OCI-LY3 (cell line): ENCODE results near the gene ATP8A2.

Experiments
- EZH2phosphoT487 ChIP-seq: fragments of 200-600 bp; shearing (Covaris generic); IDR thresholded peaks from 2 replicates; pipeline ENCODE4 v1.6.1; 2018; ENCODE audit warnings: antibody characterized with exemption, mixed run types, low read depth
- TF ChIP-seq, protein P1 (sequence below): fragments of 200-600, 300-600 bp; sonication (generic); IDR thresholded peaks from 2 replicates; pipeline ENCODE4 v1.5.1; 2014; ENCODE audit warnings: antibody characterized with exemption, low read length, low read depth

DNA sequence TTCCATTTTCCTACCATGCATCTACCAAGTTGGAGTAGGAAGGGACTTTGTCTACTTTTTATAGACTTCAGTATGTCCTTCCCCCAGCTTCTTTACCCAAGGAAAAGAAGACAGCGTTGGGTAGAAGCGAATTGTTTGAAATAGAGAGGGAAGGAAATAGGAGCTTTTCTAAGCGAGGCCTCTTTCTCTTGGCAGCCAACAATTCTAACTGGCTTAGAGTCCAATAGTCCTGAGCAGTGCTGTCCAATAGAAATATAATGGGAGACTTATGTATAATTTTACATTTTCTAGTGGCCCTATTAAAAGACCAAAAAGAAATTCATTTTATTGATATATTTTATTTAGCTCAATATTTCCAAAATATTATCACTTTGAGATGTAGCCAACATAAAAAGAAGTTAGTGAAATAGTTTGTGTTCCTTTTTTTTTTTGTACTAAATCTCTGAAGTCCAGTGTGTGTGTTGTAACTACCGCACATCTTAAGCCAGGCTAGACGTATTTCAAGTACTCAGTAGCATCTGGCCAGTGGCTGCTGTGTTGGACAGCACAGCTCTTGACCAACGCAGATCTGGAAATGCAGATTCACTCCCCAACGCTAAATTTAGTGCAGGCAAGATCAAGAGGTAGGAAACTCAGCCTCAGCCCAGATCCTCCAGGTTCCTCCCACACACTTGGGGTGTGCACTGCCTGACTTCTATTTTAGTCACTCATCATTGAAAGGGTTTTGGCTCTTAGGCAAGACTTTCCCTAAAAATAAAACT lies 500.9 kb downstream of the ATP8A2 start:
- TF ChIP-seq, protein P1, sequence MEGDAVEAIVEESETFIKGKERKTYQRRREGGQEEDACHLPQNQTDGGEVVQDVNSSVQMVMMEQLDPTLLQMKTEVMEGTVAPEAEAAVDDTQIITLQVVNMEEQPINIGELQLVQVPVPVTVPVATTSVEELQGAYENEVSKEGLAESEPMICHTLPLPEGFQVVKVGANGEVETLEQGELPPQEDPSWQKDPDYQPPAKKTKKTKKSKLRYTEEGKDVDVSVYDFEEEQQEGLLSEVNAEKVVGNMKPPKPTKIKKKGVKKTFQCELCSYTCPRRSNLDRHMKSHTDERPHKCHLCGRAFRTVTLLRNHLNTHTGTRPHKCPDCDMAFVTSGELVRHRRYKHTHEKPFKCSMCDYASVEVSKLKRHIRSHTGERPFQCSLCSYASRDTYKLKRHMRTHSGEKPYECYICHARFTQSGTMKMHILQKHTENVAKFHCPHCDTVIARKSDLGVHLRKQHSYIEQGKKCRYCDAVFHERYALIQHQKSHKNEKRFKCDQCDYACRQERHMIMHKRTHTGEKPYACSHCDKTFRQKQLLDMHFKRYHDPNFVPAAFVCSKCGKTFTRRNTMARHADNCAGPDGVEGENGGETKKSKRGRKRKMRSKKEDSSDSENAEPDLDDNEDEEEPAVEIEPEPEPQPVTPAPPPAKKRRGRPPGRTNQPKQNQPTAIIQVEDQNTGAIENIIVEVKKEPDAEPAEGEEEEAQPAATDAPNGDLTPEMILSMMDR, result no peak
- TF ChIP-seq EZH2phosphoT487, result no peak
